Tibial nerve (tissue), 4 donors: ENCODE measurements around the gene FOXM1.

Experiments used
- EP300 ChIP-seq, 2 donors: sonication (generic); formaldehyde crosslinking; IDR thresholded peaks; one replicate each; pipeline ENCODE4 v1.6.1; 2017; ENCODE audit warnings: antibody characterized with exemption in 2 of 2, mild to moderate bottlenecking in 1 of 2
- TF ChIP-seq, protein P1 (sequence below), 5 experiments: fragments of 200-600 bp in 3 of 5; fragments of 450-650 bp in 2 of 5; sonication (generic) in 3 of 5; IDR thresholded peaks; one replicate each; pipeline ENCODE4 v1.5.1; 2016 to 2019; ENCODE audit warnings: antibody characterized with exemption in 5 of 5, mild to moderate bottlenecking in 3 of 5, moderate library complexity in 2 of 5

DNA sequence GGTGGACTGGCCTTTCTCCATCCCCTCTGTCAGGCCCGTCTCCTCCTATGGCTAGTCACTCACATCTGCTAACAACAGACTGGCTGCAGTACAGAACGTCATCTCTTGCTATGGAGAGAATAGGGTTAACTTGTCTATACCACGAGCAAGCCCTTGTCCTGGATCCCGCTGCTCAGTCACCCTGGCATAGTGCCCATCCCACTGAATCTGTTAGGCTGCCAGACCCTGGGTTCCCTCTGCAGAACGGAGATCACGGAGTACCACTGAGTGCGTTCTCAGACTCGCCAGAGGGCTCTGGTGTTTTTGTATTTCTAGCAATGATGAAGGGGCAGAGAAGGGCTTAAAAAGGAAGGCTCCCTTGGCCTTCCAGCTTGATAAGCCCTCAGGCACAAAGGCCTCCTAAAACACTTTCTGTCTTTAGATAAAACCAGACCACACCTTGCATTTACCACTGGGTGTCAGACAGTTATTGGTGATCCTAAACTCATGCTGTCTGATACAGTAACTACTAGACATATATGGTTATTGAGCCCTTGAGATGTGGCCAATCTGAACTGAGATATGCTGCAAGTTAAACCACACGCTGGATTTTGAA, 35.8 kb downstream of the FOXM1 start:
- TF ChIP-seq EP300 (IDR thresholded peaks at IDR 0.05) = no peak
- TF ChIP-seq, protein P1, sequence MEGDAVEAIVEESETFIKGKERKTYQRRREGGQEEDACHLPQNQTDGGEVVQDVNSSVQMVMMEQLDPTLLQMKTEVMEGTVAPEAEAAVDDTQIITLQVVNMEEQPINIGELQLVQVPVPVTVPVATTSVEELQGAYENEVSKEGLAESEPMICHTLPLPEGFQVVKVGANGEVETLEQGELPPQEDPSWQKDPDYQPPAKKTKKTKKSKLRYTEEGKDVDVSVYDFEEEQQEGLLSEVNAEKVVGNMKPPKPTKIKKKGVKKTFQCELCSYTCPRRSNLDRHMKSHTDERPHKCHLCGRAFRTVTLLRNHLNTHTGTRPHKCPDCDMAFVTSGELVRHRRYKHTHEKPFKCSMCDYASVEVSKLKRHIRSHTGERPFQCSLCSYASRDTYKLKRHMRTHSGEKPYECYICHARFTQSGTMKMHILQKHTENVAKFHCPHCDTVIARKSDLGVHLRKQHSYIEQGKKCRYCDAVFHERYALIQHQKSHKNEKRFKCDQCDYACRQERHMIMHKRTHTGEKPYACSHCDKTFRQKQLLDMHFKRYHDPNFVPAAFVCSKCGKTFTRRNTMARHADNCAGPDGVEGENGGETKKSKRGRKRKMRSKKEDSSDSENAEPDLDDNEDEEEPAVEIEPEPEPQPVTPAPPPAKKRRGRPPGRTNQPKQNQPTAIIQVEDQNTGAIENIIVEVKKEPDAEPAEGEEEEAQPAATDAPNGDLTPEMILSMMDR (IDR thresholded peaks at IDR 0.05) = no peak
